ENCODE data around the gene DNAJB8.

Gene DNAJB8

GRCh38 chr3:128490915-128491690, 24.4 kb upstream of the DNAJB8 start:
- H3K4me3 ChIP-seq (ENCODE audit: low read depth, low read length): no peak overlapping the region
- TF ChIP-seq CTCF (IDR thresholded peaks at IDR 0.05; ENCODE audit: low read depth, low read length, missing control alignments): no peak
- DNase-seq (ENCODE audit: low read depth): no peak

GRCh38 chr3:128490650-128490914, 23.9 kb upstream of the DNAJB8 start:
- no peak overlapping the region for H3K4me3 ChIP-seq (ENCODE audit: low read depth, low read length)
- no peak for TF ChIP-seq CTCF (IDR thresholded peaks at IDR 0.05; ENCODE audit: low read depth, low read length, missing control alignments)
- DNase-seq (ENCODE audit: low read depth): no peak

GRCh38 chr3:128489927-128490649, 23.4 kb upstream of the DNAJB8 start:
- H3K4me3 ChIP-seq (ENCODE audit: low read depth, low read length): no peak overlapping the region
- no peak for DNase-seq (ENCODE audit: low read depth)
- TF ChIP-seq CTCF (IDR thresholded peaks at IDR 0.05; ENCODE audit: low read depth, low read length, missing control alignments): no peak

- H3K4me3 ChIP-seq (ENCODE audit: low read depth, low read length): no peak overlapping the region
- DNase-seq (ENCODE audit: low read depth): no peak
- TF ChIP-seq CTCF (IDR thresholded peaks at IDR 0.05; ENCODE audit: low read depth, low read length, missing control alignments): no peak
These were observed 22.9 kb upstream of the DNAJB8 start for GRCh38 chr3:128489674-128489926.

- no peak for DNase-seq (ENCODE audit: low read depth)
- no peak overlapping the region for H3K4me3 ChIP-seq (ENCODE audit: low read depth, low read length)
These were observed 22.4 kb upstream of the DNAJB8 start for GRCh38 chr3:128488991-128489673.

GRCh38 chr3:128488636-128488990, 21.9 kb upstream of the DNAJB8 start:
- no peak overlapping the region for H3K4me3 ChIP-seq (ENCODE audit: low read depth, low read length)
- no peak for DNase-seq (ENCODE audit: low read depth)
- no peak for TF ChIP-seq CTCF (IDR thresholded peaks at IDR 0.05; ENCODE audit: low read depth, low read length, missing control alignments)

More at GRCh38 chr3:128488991-128489673, 22.4 kb upstream of the DNAJB8 start:
- no peak for TF ChIP-seq CTCF (IDR thresholded peaks at IDR 0.05; ENCODE audit: low read depth, low read length, missing control alignments)
